Measurements from ENCODE around the gene STARD5. TPM values are rescaled to one million over a fixed set of nuclear protein-coding genes. Genes with fewer than 3 reads are reported as not detected.

STARD5 gene
- total RNA-seq, 1 experiment from 2014 or later: 1.9 TPM

GRCh38 chr15:81341351-81341750 lies 17.4 kb upstream of the STARD5 start:
- no TSS peak for BruUV-seq (replicated peaks)
- no peak for DNase-seq
- Mint-ChIP-seq H3K4me3 (ENCODE audit: low read depth, unreplicated experiment) (no peak overlapping the region), H3K27ac (ENCODE audit: unreplicated experiment) (no peak overlapping the region), H3K9me3 (ENCODE audit: low read depth, unreplicated experiment) (peaks cover 4% of the 10 kb centered on the region), H3K36me3 (ENCODE audit: insufficient read depth, unreplicated experiment) (no peaks in the 10 kb centered on the region), H3K4me1 (ENCODE audit: low read depth, unreplicated experiment) (no peaks in the 10 kb centered on the region), H3K27me3 (ENCODE audit: unreplicated experiment) (peaks cover 74% of the 10 kb centered on the region)
- CTCF ChIA-PET: no interaction called here
- no peak for TF ChIP-seq CTCF (IDR thresholded peaks at IDR 0.05; ENCODE audit: unreplicated experiment)
- intact Hi-C loops (cut with micrococcal nuclease; ENCODE audit: unreplicated experiment): no loop called here

- BruUV-seq (replicated peaks): no TSS peak
- peaks cover 63% of the 10 kb centered on the region for H3K27me3 Mint-ChIP-seq (ENCODE audit: unreplicated experiment)
- no peaks in the 10 kb centered on the region for H3K4me1 Mint-ChIP-seq (ENCODE audit: low read depth, unreplicated experiment)
- CTCF ChIA-PET: no interaction called here
- H3K9me3 Mint-ChIP-seq (ENCODE audit: low read depth, unreplicated experiment): peaks cover 4% of the 10 kb centered on the region
- no peaks in the 10 kb centered on the region for H3K36me3 Mint-ChIP-seq (ENCODE audit: insufficient read depth, unreplicated experiment)
- no peak overlapping the region for H3K4me3 Mint-ChIP-seq (ENCODE audit: low read depth, unreplicated experiment)
- no peak for DNase-seq
- intact Hi-C loops (cut with micrococcal nuclease; ENCODE audit: unreplicated experiment): no loop called here
- H3K27ac Mint-ChIP-seq (ENCODE audit: unreplicated experiment): no peak overlapping the region
- TF ChIP-seq CTCF (IDR thresholded peaks at IDR 0.05; ENCODE audit: unreplicated experiment): no peak
Measured at GRCh38 chr15:81339851-81340250, 15.9 kb upstream of the STARD5 start.

GRCh38 chr15:81339321-81339720 lies 15.4 kb upstream of the STARD5 start:
- Mint-ChIP-seq H3K36me3 (ENCODE audit: insufficient read depth, unreplicated experiment) (no peaks in the 10 kb centered on the region), H3K27me3 (ENCODE audit: unreplicated experiment) (peaks cover 58% of the 10 kb centered on the region), H3K4me3 (ENCODE audit: low read depth, unreplicated experiment) (no peak overlapping the region), H3K4me1 (ENCODE audit: low read depth, unreplicated experiment) (no peaks in the 10 kb centered on the region), H3K9me3 (ENCODE audit: low read depth, unreplicated experiment) (peaks cover 4% of the 10 kb centered on the region), H3K27ac (ENCODE audit: unreplicated experiment) (no peak overlapping the region)
- no TSS peak for BruUV-seq (replicated peaks)
- CTCF ChIA-PET: no interaction called here
- intact Hi-C loops (cut with micrococcal nuclease; ENCODE audit: unreplicated experiment): no loop called here
- no peak for TF ChIP-seq CTCF (IDR thresholded peaks at IDR 0.05; ENCODE audit: unreplicated experiment)
- no peak for DNase-seq

GRCh38 chr15:81338170-81339007 lies 14.4 kb upstream of the STARD5 start:
- Mint-ChIP-seq H3K4me1 (ENCODE audit: low read depth, unreplicated experiment) (no peaks in the 10 kb centered on the region), H3K36me3 (ENCODE audit: insufficient read depth, unreplicated experiment) (no peaks in the 10 kb centered on the region), H3K27me3 (ENCODE audit: unreplicated experiment) (peaks cover 49% of the 10 kb centered on the region), H3K9me3 (ENCODE audit: low read depth, unreplicated experiment) (no peaks in the 10 kb centered on the region), H3K27ac (ENCODE audit: unreplicated experiment) (no peak overlapping the region), H3K4me3 (ENCODE audit: low read depth, unreplicated experiment) (no peak overlapping the region)
- intact Hi-C loops (cut with micrococcal nuclease; ENCODE audit: unreplicated experiment): no loop called here
- CTCF ChIA-PET: no interaction called here
- BruUV-seq (replicated peaks): no TSS peak
- DNase-seq: no peak
- TF ChIP-seq CTCF (IDR thresholded peaks at IDR 0.05; ENCODE audit: unreplicated experiment): no peak

All from Calu3 (cell line).